ENCODE measurements around the gene FAM107B. TPM values are rescaled to one million over a fixed set of nuclear protein-coding genes. Genes with fewer than 3 reads are reported as not detected.

FAM107B gene
- total RNA-seq, 1 experiment from 2014 or later = 24.5 TPM

DNA sequence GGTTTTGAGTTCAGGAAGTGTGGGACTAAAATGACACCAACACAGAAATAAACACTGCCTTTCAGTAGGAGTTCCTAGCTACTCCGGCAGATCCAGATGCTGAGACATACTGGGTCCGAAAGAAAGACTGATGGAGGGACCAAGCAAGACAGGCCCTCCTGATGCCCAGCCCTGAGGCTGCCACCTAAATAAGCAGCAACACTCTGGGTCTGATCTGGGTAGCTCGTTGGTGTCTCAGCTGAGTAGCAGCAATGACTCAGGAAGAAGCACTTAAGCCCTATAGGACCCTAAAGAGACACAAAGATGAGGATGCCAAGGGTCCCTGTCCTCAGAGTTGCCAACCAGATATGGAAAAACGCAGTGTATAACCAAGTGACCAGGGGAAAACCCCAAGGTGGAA lies 190.7 kb downstream of the FAM107B start:
- Histone ChIP-seq H3K4me1 (ENCODE audit: insufficient read depth, low read length) (peaks cover 12% of the 10 kb centered on the region), H2AK5ac (ENCODE audit: insufficient read length, low read length) (no peak overlapping the region), H3K56ac (ENCODE audit: insufficient read length, low read depth, low read length) (no peak overlapping the region), H3K23me2 (ENCODE audit: insufficient read length, low read depth, low read length, poor library complexity, severe bottlenecking) (no peaks in the 10 kb centered on the region), H4K8ac (replicated peaks; ENCODE audit: insufficient read length, low read depth, low read length) (no peak overlapping the region), H2BK5ac (ENCODE audit: insufficient read length, low read length) (no peak overlapping the region), H3K4ac (ENCODE audit: low read depth, low read length) (no peak overlapping the region), H3K4me2 (ENCODE audit: insufficient read depth, insufficient read length, low read length) (no peak overlapping the region), H3K27me3 (ENCODE audit: insufficient read depth, low read length) (no peaks in the 10 kb centered on the region), H2BK20ac (ENCODE audit: low read depth, low read length, poor library complexity, severe bottlenecking) (no peak overlapping the region), H4K91ac (ENCODE audit: insufficient read length, low read depth, low read length) (no peak overlapping the region), H3K9me3 (ENCODE audit: control insufficient read depth, low read depth, low read length) (no peaks in the 10 kb centered on the region), H3T11ph (ENCODE audit: low read length) (no peak overlapping the region), H4K20me1 (ENCODE audit: control insufficient read depth, insufficient read depth, insufficient read length) (no peaks in the 10 kb centered on the region), H3K79me2 (ENCODE audit: insufficient read depth, low read length) (peaks cover 3% of the 10 kb centered on the region; the same call in 1 of the 2 replicates), H3K27ac (ENCODE audit: insufficient read length, low read depth, low read length) (no peak overlapping the region), H2AFZ (ENCODE audit: low read length) (no peak overlapping the region), H3K79me1 (ENCODE audit: insufficient read depth, low read depth, low read length, poor library complexity, severe bottlenecking) (no peaks in the 10 kb centered on the region), H3K23ac (ENCODE audit: insufficient read length, low read depth, low read length) (no peak overlapping the region), H4K5ac (ENCODE audit: insufficient read length, low read depth, low read length) (no peak overlapping the region), H2BK120ac (ENCODE audit: low read depth, low read length, poor library complexity, severe bottlenecking) (no peak overlapping the region), H3K18ac (ENCODE audit: insufficient read length, low read depth, low read length) (no peak overlapping the region), H3K14ac (ENCODE audit: insufficient read depth, low read length) (no peak overlapping the region; the same call in 1 of the 2 replicates), H2BK12ac (ENCODE audit: insufficient read length, low read depth, low read length) (no peak overlapping the region), H3K9ac (ENCODE audit: extremely low read depth, insufficient read length, low read length) (no peak overlapping the region), H2BK15ac (ENCODE audit: low read depth, low read length) (no peak overlapping the region)
- no peaks in the 10 kb centered on the region for H3K9me3 Mint-ChIP-seq
- TF ChIP-seq, protein P1, sequence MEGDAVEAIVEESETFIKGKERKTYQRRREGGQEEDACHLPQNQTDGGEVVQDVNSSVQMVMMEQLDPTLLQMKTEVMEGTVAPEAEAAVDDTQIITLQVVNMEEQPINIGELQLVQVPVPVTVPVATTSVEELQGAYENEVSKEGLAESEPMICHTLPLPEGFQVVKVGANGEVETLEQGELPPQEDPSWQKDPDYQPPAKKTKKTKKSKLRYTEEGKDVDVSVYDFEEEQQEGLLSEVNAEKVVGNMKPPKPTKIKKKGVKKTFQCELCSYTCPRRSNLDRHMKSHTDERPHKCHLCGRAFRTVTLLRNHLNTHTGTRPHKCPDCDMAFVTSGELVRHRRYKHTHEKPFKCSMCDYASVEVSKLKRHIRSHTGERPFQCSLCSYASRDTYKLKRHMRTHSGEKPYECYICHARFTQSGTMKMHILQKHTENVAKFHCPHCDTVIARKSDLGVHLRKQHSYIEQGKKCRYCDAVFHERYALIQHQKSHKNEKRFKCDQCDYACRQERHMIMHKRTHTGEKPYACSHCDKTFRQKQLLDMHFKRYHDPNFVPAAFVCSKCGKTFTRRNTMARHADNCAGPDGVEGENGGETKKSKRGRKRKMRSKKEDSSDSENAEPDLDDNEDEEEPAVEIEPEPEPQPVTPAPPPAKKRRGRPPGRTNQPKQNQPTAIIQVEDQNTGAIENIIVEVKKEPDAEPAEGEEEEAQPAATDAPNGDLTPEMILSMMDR (conservative IDR thresholded peaks at IDR 0.05) = no peak
- no CpG with 5 or more reads among the region's 4 CpGs for WGBS (ENCODE audit: extremely low coverage, insufficient read length, low lambda C conversion rate)
- no peaks in the 10 kb centered on the region for H3K27me3 Mint-ChIP-seq (ENCODE audit: low read depth)
- peaks cover 46 to 63% of the 10 kb centered on the region in 2 experiments for H3K4me1 Mint-ChIP-seq
- H3K4me3 Mint-ChIP-seq = no peak overlapping the region
- DNase-seq = peak; percentile 16
- H3K36me3 Mint-ChIP-seq (ENCODE audit: insufficient read depth in 1 of 3, low read depth in 3 of 3) = peaks cover 0 to 3% (median 2%) of the 10 kb centered on the region in 3 experiments; a peak in 3 of 7 replicates
- peak overlapping the region in 1 of 3 experiments; percentile 23; a peak in 1 of 7 replicates for H3K27ac Mint-ChIP-seq

All from H9 (cell line).